Fibroblast of peridontal ligament (primary cell): Measurements from ENCODE around the gene DELE1.

Source experiments
- DNase-seq: peaks from one replicate; pipeline ENCODE4 v3.0.0-alpha.2; 2010; ENCODE audit errors: extremely low read depth

Gene DELE1

GRCh38 chr5:141957367-141957996, 33.8 kb downstream of the DELE1 start:
- DNase-seq: no peak

- DNase-seq: no peak
These were observed 34.4 kb downstream of the DELE1 start, which contains the start of gene PCDH12 for GRCh38 chr5:141958113-141958512. Gene PCDH12, minus strand, starts transcription at chr5:141958202. Its CDS starts 351 bp downstream, at chr5:141957851.

- no peak for DNase-seq
These were observed 35.0 kb downstream of the DELE1 start for GRCh38 chr5:141958546-141959172.

GRCh38 chr5:141960018-141960417, 36.3 kb downstream of the DELE1 start:
- DNase-seq: no peak

GRCh38 chr5:141960449-141961323, 37.0 kb downstream of the DELE1 start:
- DNase-seq: peak; percentile 87

- DNase-seq: no peak
These were observed 37.8 kb downstream of the DELE1 start for GRCh38 chr5:141961466-141961865.

GRCh38 chr5:141963701-141964100, 40.0 kb downstream of the DELE1 start:
- DNase-seq: no peak

GRCh38 chr5:141965071-141965470, 41.4 kb downstream of the DELE1 start:
- DNase-seq: no peak

- no peak for DNase-seq
These were observed 42.7 kb downstream of the DELE1 start for GRCh38 chr5:141966275-141966962.

- DNase-seq: no peak
These were observed 43.3 kb downstream of the DELE1 start for GRCh38 chr5:141966963-141967333.

- peak; percentile 85 for DNase-seq
These were observed 45.4 kb downstream of the DELE1 start, which contains the start of gene RNF14 for GRCh38 chr5:141968914-141969608. Gene RNF14, plus strand, starts transcription at chr5:141969105. Its CDS starts 4,484 bp downstream, at chr5:141973589.

- no peak for DNase-seq
These were observed 46.4 kb downstream of the DELE1 start for GRCh38 chr5:141969783-141970771.

- DNase-seq: peak; percentile 63
These were observed 50.4 kb downstream of the DELE1 start for GRCh38 chr5:141973871-141974595.

GRCh38 chr5:141976176-141976575, 52.5 kb downstream of the DELE1 start:
- DNase-seq: no peak

GRCh38 chr5:141978389-141978788, 54.7 kb downstream of the DELE1 start:
- no peak for DNase-seq

GRCh38 chr5:141982626-141983025, 59.0 kb downstream of the DELE1 start:
- no peak for DNase-seq

- DNase-seq: no peak
These were observed 62.4 kb downstream of the DELE1 start for GRCh38 chr5:141986072-141986471.

- DNase-seq: no peak
These were observed 66.0 kb downstream of the DELE1 start for GRCh38 chr5:141989720-141990119.
